DMS114 treated with DMSO at 0.1 percent for 48 hours (cell line): ENCODE data around the gene DRG2.

ENCODE experiments used
- DNase-seq: peaks from one replicate; lab custom pipeline; 2025; ENCODE audit not compliant: unreplicated experiment; lab: John Stamatoyannopoulos, UW

Gene DRG2

GRCh38 chr17:18142417-18142816, 54.7 kb downstream of the DRG2 start:
- no peak for DNase-seq

GRCh38 chr17:18143044-18143936, 55.5 kb downstream of the DRG2 start:
- no peak for DNase-seq

DNA sequence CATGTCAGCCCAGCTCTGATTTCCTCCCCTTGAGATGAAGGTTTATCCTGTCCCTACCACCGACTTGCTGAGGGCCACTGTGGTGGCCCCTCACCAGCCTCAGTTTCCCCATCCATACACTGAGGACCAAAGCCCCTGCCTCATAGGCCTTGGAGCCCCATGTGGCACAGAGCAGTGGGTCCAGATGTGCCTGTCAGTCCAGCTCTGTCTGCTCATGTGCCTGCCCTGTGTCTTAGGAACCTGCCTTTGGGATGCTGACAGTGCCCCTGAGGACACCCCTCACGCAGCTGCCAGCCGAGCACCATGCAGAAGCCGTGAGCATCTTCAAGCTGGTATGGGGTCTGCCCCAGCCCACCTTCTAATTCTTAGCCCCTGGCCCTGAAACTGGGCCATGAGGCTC, 56.5 kb downstream of the DRG2 start:
- no peak for DNase-seq

- no peak for DNase-seq
These were observed 57.1 kb downstream of the DRG2 start for GRCh38 chr17:18144855-18145254.

GRCh38 chr17:18145811-18146210, 58.1 kb downstream of the DRG2 start:
- DNase-seq, result no peak

GRCh38 chr17:18146259-18146658, 58.5 kb downstream of the DRG2 start:
- DNase-seq, result no peak

GRCh38 chr17:18146980-18147379, 59.2 kb downstream of the DRG2 start:
- DNase-seq, result no peak

GRCh38 chr17:18148586-18148985, 60.8 kb downstream of the DRG2 start:
- DNase-seq, result no peak

GRCh38 chr17:18151290-18151689, 63.5 kb downstream of the DRG2 start:
- no peak for DNase-seq

GRCh38 chr17:18155179-18155578, 67.4 kb downstream of the DRG2 start:
- DNase-seq, result no peak

GRCh38 chr17:18156171-18156975, 68.6 kb downstream of the DRG2 start:
- DNase-seq, result no peak

DNA sequence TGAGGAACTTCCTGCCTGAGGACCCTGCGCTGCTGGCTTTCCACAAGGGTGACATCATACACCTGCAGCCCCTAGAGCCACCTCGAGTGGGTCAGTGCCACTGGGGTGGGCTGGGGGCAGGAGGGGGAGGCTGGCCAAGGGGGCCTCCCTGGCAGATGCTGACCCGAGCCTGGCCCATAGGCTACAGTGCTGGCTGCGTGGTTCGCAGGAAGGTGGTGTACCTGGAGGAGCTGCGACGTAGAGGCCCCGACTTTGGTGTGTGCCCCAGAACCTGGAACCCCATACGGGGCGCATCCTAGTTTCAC, 69.2 kb downstream of the DRG2 start:
- no peak for DNase-seq
